K562 (cell line): ENCODE data around the gene CCNJL. TPM values are rescaled to one million over a fixed set of nuclear protein-coding genes. Genes with fewer than 3 reads are reported as not detected.
A peak's percentile ranks its signal among the peaks of the same experiment; 100 is the strongest.

Experiments used
- ATAC-seq: fragments of 200-7000 bp; cut with Tn5 transposase; 3 replicates; pipeline ENCODE4 v1.9.1; 2020; ENCODE audit warnings: moderate library complexity
- BruUV-seq: library from RNA; stranded (reverse); fragments of 400-500 nt; replicated peaks from 2 replicates; lab custom pipeline; 2021; lab: Mats Ljungman, UMichigan
- CTCF ChIA-PET: fragments of 300-600 bp; formaldehyde crosslinking; extraction: SDS; loops from one replicate; lab custom pipeline; 2021; ENCODE audit warnings: low intra/inter-chr PET ratio; lab: Yijun Ruan, JAX
- POLR2A ChIA-PET: fragments of 300-600, 350-650 bp; sonication (Branson Sonifier 250); formaldehyde crosslinking; extraction: SDS; loops from one replicate; lab custom pipeline; 2021; ENCODE audit warnings: antibody characterized with exemption, inconsistent platforms; lab: Yijun Ruan, JAX
- DNase-seq, 4 experiments: peaks; one replicate each; pipeline versions ENCODE4 v3.0.0 to v3.0.0-alpha.2; 2011 to 2018; ENCODE audit warnings: low spot score in 3 of 4, mixed read lengths in 3 of 4; ENCODE audit errors: extremely low read depth in 1 of 4
- FAIRE-seq: peaks from 2 replicates; lab custom pipeline; 2011; peaks lifted over from hg19 to GRCh38; lab: Jason Lieb, UNC
- H2AFZ ChIP-seq: 2 replicates; pipeline ENCODE4 v1.6.0; 2011; ENCODE audit warnings: low read depth, low read length, control low read depth, inconsistent platforms
- H3K27ac ChIP-seq: fragments of 200-600 bp; 3 replicates; pipeline ENCODE4 v1.8.0; 2011; ENCODE audit warnings: low read depth, mild to moderate bottlenecking, control low read depth, inconsistent platforms, low read length, moderate library complexity, mixed read lengths; ENCODE audit errors: extremely low read depth
- H3K27me3 ChIP-seq, 2 experiments: fragments of 300-600 bp in 1 of 2; 2 replicates in 1 of 2; 3 replicates in 1 of 2; pipeline versions ENCODE4 v1.6.0 to v1.8.0; 2011; ENCODE audit warnings: inconsistent platforms in 2 of 2, low read length in 2 of 2, mild to moderate bottlenecking in 1 of 2, mixed read lengths in 1 of 2, moderate library complexity in 1 of 2; ENCODE audit not compliant: control insufficient read depth in 2 of 2, insufficient read depth in 2 of 2
- H3K36me3 ChIP-seq: fragments of 300-600 bp; 3 replicates; pipeline ENCODE4 v1.8.0; 2011; ENCODE audit warnings: mild to moderate bottlenecking, low read length, inconsistent platforms; ENCODE audit not compliant: control insufficient read depth, insufficient read depth
- H3K4me1 ChIP-seq, 2 experiments: fragments of 200-600 bp in 1 of 2; replicated peaks in 1 of 2; 2 replicates in 1 of 2; 3 replicates in 1 of 2; pipeline versions ENCODE4 v1.5.1 to v1.8.0; 2011; ENCODE audit warnings: inconsistent platforms in 2 of 2, low read length in 2 of 2, mild to moderate bottlenecking in 1 of 2, mixed read lengths in 1 of 2, moderate library complexity in 1 of 2; ENCODE audit not compliant: control insufficient read depth in 2 of 2, insufficient read depth in 2 of 2
- H3K4me2 ChIP-seq: 2 replicates; pipeline ENCODE4 v1.6.1; 2011; ENCODE audit warnings: low read length, control low read depth, inconsistent platforms, mixed read lengths; ENCODE audit not compliant: insufficient read depth
- H3K4me3 ChIP-seq: fragments of 200-600 bp; sonication (generic), shearing (Covaris generic); 2 replicates; pipeline ENCODE4 v1.5.1; 2016; ENCODE audit warnings: control low read depth, inconsistent platforms
- H3K79me2 ChIP-seq: fragments of 200-600 bp; 3 replicates; pipeline ENCODE4 v1.8.0; 2011; ENCODE audit warnings: low read length, inconsistent platforms; ENCODE audit not compliant: control insufficient read depth, insufficient read depth
- H3K9ac ChIP-seq, 2 experiments: 2 replicates each; pipeline versions ENCODE4 v1.6.0 to v1.6.1; 2011; ENCODE audit warnings: low read depth in 2 of 2, low read length in 2 of 2, control low read depth in 1 of 2, inconsistent platforms in 1 of 2, mild to moderate bottlenecking in 1 of 2, mixed read lengths in 1 of 2; ENCODE audit not compliant: insufficient read depth in 1 of 2
- H3K9me1 ChIP-seq: one replicate; pipeline ENCODE4 v1.6.0; 2011; ENCODE audit warnings: inconsistent platforms, mild to moderate bottlenecking, low read length, moderate library complexity; ENCODE audit not compliant: control insufficient read depth, insufficient read depth
- H3K9me3 ChIP-seq: replicated peaks from 2 replicates; pipeline ENCODE4 v1.5.1; 2011; ENCODE audit warnings: low read depth, low read length, inconsistent platforms; ENCODE audit not compliant: control insufficient read depth, insufficient read depth
- H4K20me1 ChIP-seq: replicated peaks from 2 replicates; pipeline ENCODE4 v1.6.1; 2011; ENCODE audit warnings: low read length, inconsistent platforms, mixed read lengths; ENCODE audit not compliant: control insufficient read depth, insufficient read depth
- ARID1B ChIP-seq: fragments of 450-650 bp; IDR thresholded peaks from 2 replicates; pipeline ENCODE4 v1.6.1; 2016; ENCODE audit warnings: antibody characterized with exemption, mild to moderate bottlenecking, inconsistent platforms
- ATF1 ChIP-seq, 2 experiments: fragments of 450-650 bp in 1 of 2; IDR thresholded peaks; 2 replicates each; pipeline ENCODE4 v1.6.1; 2016; ENCODE audit warnings: missing compliant biosample characterization in 1 of 2, missing genetic modification characterization in 1 of 2
- ATF7 ChIP-seq: fragments of 450-650 bp; IDR thresholded peaks from 2 replicates; pipeline ENCODE4 v1.7.1; 2014; ENCODE audit warnings: mild to moderate bottlenecking, moderate library complexity
- BCOR ChIP-seq: fragments of 450-650 bp; IDR thresholded peaks from 2 replicates; pipeline ENCODE4 v1.6.1; 2016
- BHLHE40 ChIP-seq: IDR thresholded peaks from 2 replicates; pipeline ENCODE4 v1.6.1; 2011; ENCODE audit warnings: low read length, improper control_type of control experiment
- CREM ChIP-seq: IDR thresholded peaks from 2 replicates; pipeline ENCODE4 v1.6.1; 2014; ENCODE audit warnings: antibody characterized with exemption, low read depth
- HDAC2 ChIP-seq: fragments of 450-650 bp; IDR thresholded peaks from 2 replicates; pipeline ENCODE4 v1.6.1; 2016; ENCODE audit warnings: mild to moderate bottlenecking
- LARP7 ChIP-seq: fragments of 450-650 bp; IDR thresholded peaks from 2 replicates; pipeline ENCODE4 v1.6.1; 2016
- NR2C2 ChIP-seq, 2 experiments: fragments of 200-800 bp in 1 of 2; sonication (Bioruptor generic) in 1 of 2; sonication (generic) in 1 of 2; formaldehyde crosslinking in 1 of 2; IDR thresholded peaks; 2 replicates each; pipeline versions ENCODE4 v1.6.1 to v1.8.0; 2016 to 2022; ENCODE audit warnings: mild to moderate bottlenecking in 1 of 2, missing compliant biosample characterization in 1 of 2, missing genetic modification characterization in 1 of 2, missing genetic modification reagents in 1 of 2
- PCBP1 ChIP-seq: fragments of 200-400 bp; formaldehyde crosslinking; IDR thresholded peaks from 2 replicates; pipeline ENCODE4 v1.6.1; 2018; ENCODE audit warnings: mild to moderate bottlenecking, low read depth, low read length; ENCODE audit not compliant: poor library complexity, severe bottlenecking
- RBBP5 ChIP-seq: fragments of 200-600 bp; sonication (generic); IDR thresholded peaks from 2 replicates; pipeline ENCODE4 v1.6.1; 2012; ENCODE audit warnings: borderline replicate concordance, mild to moderate bottlenecking, low read length, control low read depth, inconsistent platforms; ENCODE audit not compliant: insufficient read depth, poor library complexity, severe bottlenecking
- RBM39 ChIP-seq: fragments of 200-400 bp; formaldehyde crosslinking; optimal IDR thresholded peaks from 2 replicates; pipeline ENCODE3; 2018; ENCODE audit warnings: low read depth, low read length
- SIRT6 ChIP-seq: IDR thresholded peaks from one replicate; pipeline ENCODE4 v1.6.1; 2012; ENCODE audit warnings: low read depth, mild to moderate bottlenecking, control low read depth, inconsistent platforms, low read length, moderate library complexity
- SNIP1 ChIP-seq: fragments of 450-650 bp; IDR thresholded peaks from 2 replicates; pipeline ENCODE4 v1.7.1; 2017; ENCODE audit warnings: low read depth, mild to moderate bottlenecking
- SREBF2 ChIP-seq: sonication (generic); formaldehyde crosslinking; IDR thresholded peaks from 2 replicates; pipeline ENCODE4 v1.4.0; 2020; ENCODE audit warnings: mild to moderate bottlenecking, missing genetic modification reagents
- SUPT5H ChIP-seq: fragments of 450-650 bp; IDR thresholded peaks from 2 replicates; pipeline ENCODE4 v1.6.1; 2016
- TBP ChIP-seq: optimal IDR thresholded peaks from 2 replicates; pipeline ENCODE3; 2011; ENCODE audit warnings: low read depth, low read length, improper control_type of control experiment
- TCFL5 ChIP-seq: fragments of 250-450 bp; sonication (Bioruptor Pico); conservative IDR thresholded peaks from 2 replicates; pipeline ENCODE4 v1.6.1; 2021; ENCODE audit warnings: mild to moderate bottlenecking, moderate library complexity, matching md5 sums
- U2AF1 ChIP-seq: fragments of 200-400 bp; formaldehyde crosslinking; optimal IDR thresholded peaks from 2 replicates; pipeline ENCODE3; 2017; ENCODE audit warnings: mild to moderate bottlenecking, low read depth, low read length, moderate library complexity
- ZNF253 ChIP-seq: fragments of 250-450 bp; sonication (Bioruptor Pico); conservative IDR thresholded peaks from 2 replicates; pipeline ENCODE4 v1.6.1; 2021; ENCODE audit warnings: mild to moderate bottlenecking
- ZNF507 ChIP-seq: conservative IDR thresholded peaks from 2 replicates; pipeline ENCODE4 v1.6.1; 2017; ENCODE audit warnings: missing genetic modification characterization, missing compliant biosample characterization
- ZNF551 ChIP-seq: fragments of 250-450 bp; sonication (Bioruptor Pico); IDR thresholded peaks from 2 replicates; pipeline ENCODE4 v1.5.0; 2021; ENCODE audit warnings: mild to moderate bottlenecking, moderate library complexity
- ZNF707 ChIP-seq: fragments of 250-450 bp; sonication (Bioruptor Pico); conservative IDR thresholded peaks from 2 replicates; pipeline ENCODE4 v1.8.0; 2022; ENCODE audit warnings: inconsistent platforms, mild to moderate bottlenecking, moderate library complexity
- WGBS: fragments of 100-300 bp; shearing (Covaris generic); methylation state at CpG from one replicate; pipeline ENCODE4 v1.1.6; 2016; ENCODE audit warnings: low coverage, mixed read lengths; ENCODE audit not compliant: insufficient coverage; ENCODE audit errors: missing lambda C conversion rate; 5-methylcytosine and 5-hydroxymethylcytosine counted together
- in situ Hi-C: fragments of 300-500 bp; cut with MboI; formaldehyde crosslinking; loops from 4 replicates; pipeline ENCODE4 v1.15.0; 2018; ENCODE audit warnings: inconsistent platforms, mixed read lengths
- intact Hi-C: fragments of 100-400 bp; cut with micrococcal nuclease; formaldehyde crosslinking; loops from 2 replicates; pipeline ENCODE4 v1.14.2; 2022
- polyA plus RNA-seq, 8 experiments: library from polyadenylated mRNA; depleted of rRNA in 4 of 8; stranded (reverse) in 5 of 8; unstranded in 3 of 8; fragments of >200 nt; fragmentation: Nextera tagmentation in 2 of 8; fragmentation: Illumina TruSeq in 1 of 8; extraction: Ambion mirVana in 2 of 8; extraction: Trizol in 1 of 8; gene quantifications; 2 replicates each; pipeline versions ENCODE4 v1.2.1 to v1.2.3, GENCODE V29; 2011 to 2014; ENCODE audit warnings: inconsistent platforms in 1 of 8, missing spikeins in 1 of 8
- total RNA-seq, 7 experiments: library from RNA; depleted of rRNA in 6 of 7; stranded (reverse); fragments of >200 nt in 6 of 7; fragmentation: Illumina TruSeq in 2 of 7; extraction: Trizol in 2 of 7; gene quantifications; 2 replicates each; pipeline versions ENCODE4 v1.2.1 to v1.2.3, GENCODE V29; 2011 to 2021; ENCODE audit warnings: low replicate concordance in 1 of 7
- TF ChIP-seq, protein P1 (sequence below), 2 experiments: fragments of 450-650 bp in 1 of 2; sonication (generic) in 1 of 2; formaldehyde crosslinking in 1 of 2; IDR thresholded peaks in 1 of 2; conservative IDR thresholded peaks in 1 of 2; 2 replicates each; pipeline versions ENCODE4 v1.6.1 to v1.8.1; 2016 to 2023; ENCODE audit warnings: mild to moderate bottlenecking in 2 of 2, moderate library complexity in 2 of 2, inconsistent platforms in 1 of 2, missing genetic modification reagents in 1 of 2
- TF ChIP-seq, protein P2 (sequence below): fragments of 450-650 bp; IDR thresholded peaks from 2 replicates; pipeline ENCODE4 v1.6.1; 2016; ENCODE audit warnings: low read depth, mild to moderate bottlenecking, moderate library complexity

CCNJL gene
- total and polyA plus RNA-seq, 9 of the 15 experiments (the other 6 are each of a cell fraction or from before 2014, with no cell fraction given), result 0.04 TPM; not detected in 8

- no peaks in the 10 kb centered on the region for H3K27me3 ChIP-seq
- ATAC-seq, result peak; percentile 34; the same call in 2 of the 3 replicates
- H4K20me1 ChIP-seq, result no peaks in the 10 kb centered on the region
- in situ Hi-C loops, result no loop called here
- H3K9me1 ChIP-seq, result no peaks in the 10 kb centered on the region
- no peaks in the 10 kb centered on the region for H3K9me3 ChIP-seq
- H3K79me2 ChIP-seq, result no peaks in the 10 kb centered on the region
- H3K4me3 ChIP-seq, result no peak overlapping the region
- no peaks in the 10 kb centered on the region; a peak in 2 of 5 replicates for H3K4me1 ChIP-seq
- ChIA-PET POLR2A (interaction anchor here (0.8 kb wide), 1 partner anchor 35 kb away, joined by 4 read pairs; no protein-coding TSS in a partner anchor), CTCF (interaction anchor here (0.5 kb wide), 1 partner anchor 65 kb away, joined by 3 read pairs; no protein-coding TSS in a partner anchor)
- no peak overlapping the region; a peak in 1 of 4 replicates for H3K9ac ChIP-seq
- FAIRE-seq, result no peak
- no TSS peak for BruUV-seq
- peak overlapping the region; percentile 60 for H2AFZ ChIP-seq
- intact Hi-C loops, result no loop called here
- DNase-seq, result no peak
- H3K36me3 ChIP-seq, result no peaks in the 10 kb centered on the region
- WGBS, result 27% methylated on average over 9 of the region's 10 CpGs
- no peak overlapping the region for H3K27ac ChIP-seq
- H3K4me2 ChIP-seq, result no peak overlapping the region
- TF ChIP-seq ARID1B (no peak), PCBP1 (no peak), HDAC2 (no peak), SUPT5H (no peak), LARP7 (no peak), RBM39 (no peak), SIRT6 (no peak), TBP (no peak), ZNF707 (CRISPR knock-in tag) (no peak), SREBF2 (CRISPR knock-in tag) (no peak), CREM (peak; percentile 44), NR2C2 (CRISPR knock-in tag; IDR thresholded peaks at IDR 0.05) (no peak), NR2C2 (tag; IDR thresholded peaks at IDR 0.05) (peak; percentile 52; the same call in 1 of the 2 replicates), TCFL5 (CRISPR knock-in tag) (no peak), ATF7 (peak; percentile 74), RBBP5 (no peak), U2AF1 (no peak), ATF1 (CRISPR knock-in tag; IDR thresholded peaks at IDR 0.05) (no peak), ATF1 (tag; IDR thresholded peaks at IDR 0.05) (peak; percentile 51; the same call in 1 of the 2 replicates), SNIP1 (no peak), BCOR (no peak), BHLHE40 (peak; percentile 72), ZNF253 (CRISPR knock-in tag) (no peak), ZNF507 (tag) (no peak), ZNF551 (CRISPR knock-in tag) (no peak)
- TF ChIP-seq, protein P1, sequence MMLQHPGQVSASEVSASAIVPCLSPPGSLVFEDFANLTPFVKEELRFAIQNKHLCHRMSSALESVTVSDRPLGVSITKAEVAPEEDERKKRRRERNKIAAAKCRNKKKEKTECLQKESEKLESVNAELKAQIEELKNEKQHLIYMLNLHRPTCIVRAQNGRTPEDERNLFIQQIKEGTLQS (IDR thresholded peaks at IDR 0.05), result peak; percentile 75
- TF ChIP-seq, protein P1 (CRISPR knock-in tag; conservative IDR thresholded peaks at IDR 0.05), result no peak
- TF ChIP-seq, protein P2, sequence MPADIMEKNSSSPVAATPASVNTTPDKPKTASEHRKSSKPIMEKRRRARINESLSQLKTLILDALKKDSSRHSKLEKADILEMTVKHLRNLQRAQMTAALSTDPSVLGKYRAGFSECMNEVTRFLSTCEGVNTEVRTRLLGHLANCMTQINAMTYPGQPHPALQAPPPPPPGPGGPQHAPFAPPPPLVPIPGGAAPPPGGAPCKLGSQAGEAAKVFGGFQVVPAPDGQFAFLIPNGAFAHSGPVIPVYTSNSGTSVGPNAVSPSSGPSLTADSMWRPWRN, result no peak
These were observed 43.3 kb downstream of the CCNJL start for GRCh38 chr5:160269017-160269416.
